HK-2 (cell line): Measurements from ENCODE around the gene YWHAH.
A peak's percentile ranks its signal among the peaks of the same experiment; 100 is the strongest.

Source experiments
- DNase-seq: peaks from one replicate; pipeline ENCODE4 v3.0.0-alpha.2; 2018; ENCODE audit not compliant: unreplicated experiment

Gene YWHAH

DNA sequence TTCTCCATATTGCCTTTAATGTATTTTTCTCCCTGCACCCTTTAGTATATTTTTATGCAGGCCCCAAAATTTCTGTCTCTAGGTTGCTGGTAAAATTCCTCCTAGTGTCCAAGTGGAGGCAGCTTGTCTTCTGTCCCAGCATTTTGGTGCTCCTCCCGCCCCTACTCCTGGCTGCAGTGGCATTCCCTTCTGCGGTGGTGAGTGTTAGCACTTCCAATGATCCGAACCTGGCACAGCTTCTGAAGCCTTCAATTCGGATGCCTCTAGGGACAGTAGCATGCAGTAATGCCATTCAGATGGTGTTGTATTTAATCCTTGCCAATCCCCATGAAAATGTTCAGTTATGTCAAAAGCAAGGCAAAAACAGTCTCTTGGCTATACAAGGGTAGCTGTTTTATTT is 5.9 kb downstream of the YWHAH start:
- no peak for DNase-seq

DNA sequence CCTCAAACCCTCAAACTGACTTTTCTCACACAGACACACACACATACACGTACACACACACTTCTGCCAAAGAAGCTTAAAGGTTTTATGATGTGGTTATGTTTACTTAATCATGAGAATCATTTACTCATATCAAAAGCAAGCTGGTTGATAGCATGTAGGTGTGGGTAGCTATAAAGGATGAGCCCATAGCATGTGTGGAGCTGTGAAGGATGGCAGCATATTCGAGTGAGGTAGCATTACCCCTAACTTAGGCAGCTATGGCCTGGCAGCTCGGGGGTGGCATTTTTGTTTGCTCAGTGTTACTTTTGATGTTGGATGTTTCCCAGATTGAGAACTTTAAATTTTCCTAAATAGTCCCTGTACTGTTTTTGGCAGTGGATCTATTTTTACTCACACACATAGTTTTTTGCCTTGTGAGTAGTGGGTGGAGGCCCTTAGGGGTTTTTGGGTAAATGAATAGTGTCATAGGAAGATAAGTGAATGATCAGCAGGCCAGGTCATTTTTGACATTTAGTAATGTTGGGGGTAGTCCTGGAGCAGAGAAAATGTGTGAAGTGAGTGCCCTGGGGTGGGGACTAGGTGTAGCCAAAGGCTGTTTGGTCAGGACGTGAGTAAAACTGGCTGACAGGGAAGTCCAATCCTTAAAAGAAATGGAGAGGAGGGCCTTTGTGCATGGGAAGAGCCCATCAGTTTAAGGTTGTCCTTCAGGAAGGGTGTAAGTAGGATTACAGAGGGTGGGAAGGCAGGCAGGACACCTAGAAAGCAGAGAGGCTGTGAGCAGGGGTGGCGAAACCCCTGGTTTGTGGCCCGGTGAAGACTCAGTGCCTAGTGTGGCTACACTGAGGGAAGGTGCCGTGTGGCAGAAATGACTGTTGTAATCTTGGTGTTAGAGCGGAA is 7.1 kb downstream of the YWHAH start:
- no peak for DNase-seq

DNA sequence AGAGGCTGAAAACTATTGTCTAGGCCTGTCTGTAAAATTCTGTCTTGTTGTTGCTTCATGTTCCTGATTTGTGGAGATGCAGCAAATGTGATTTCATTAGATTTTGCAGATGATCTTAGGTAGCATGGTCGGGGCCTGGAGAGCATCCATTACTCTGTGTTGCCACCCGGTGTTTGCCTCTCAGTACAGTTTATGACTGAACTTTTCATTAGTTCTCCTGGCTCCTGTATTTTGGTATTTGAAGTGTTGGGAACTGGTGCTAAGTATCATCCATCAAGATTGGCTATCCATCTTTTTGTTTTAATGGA is 7.7 kb downstream of the YWHAH start:
- no peak for DNase-seq

DNA sequence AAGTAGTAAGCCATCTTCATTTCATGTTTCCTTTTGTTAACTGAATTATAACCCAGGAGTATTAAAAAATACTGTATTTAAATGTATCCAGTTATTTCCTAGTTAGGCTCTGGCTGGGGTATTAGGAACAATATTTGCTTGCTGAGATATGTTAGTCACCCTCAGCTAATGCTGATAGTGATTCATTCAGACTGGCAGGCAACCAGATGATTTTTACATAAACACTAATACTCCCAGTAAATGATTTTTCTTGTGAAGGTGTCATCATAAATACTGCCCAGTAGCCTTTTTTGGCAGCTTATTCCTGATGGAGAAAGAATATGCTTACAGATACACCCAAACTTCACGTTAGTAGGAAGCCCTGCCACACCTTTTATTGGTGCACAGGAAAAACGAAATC is 8.1 kb downstream of the YWHAH start:
- DNase-seq, result no peak

DNA sequence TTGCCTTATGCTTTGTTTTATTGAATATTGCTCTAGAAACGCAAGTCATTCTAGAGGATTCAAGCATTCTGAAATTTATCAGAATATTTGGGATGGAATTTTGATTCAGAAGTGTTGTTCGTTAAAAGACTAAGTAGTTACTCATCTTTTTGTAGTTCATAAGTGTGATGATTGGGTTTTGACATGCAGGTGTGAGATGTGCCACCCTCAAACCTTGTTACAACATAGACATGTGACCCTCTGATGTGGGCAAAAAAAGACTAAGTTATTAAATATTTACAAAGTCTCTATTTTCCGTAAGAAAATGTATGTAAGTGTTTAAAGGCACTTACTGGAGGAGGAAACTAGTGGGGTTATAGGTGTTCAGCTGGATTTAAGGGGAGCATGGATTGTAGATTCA is 8.9 kb downstream of the YWHAH start:
- DNase-seq, result no peak

DNA sequence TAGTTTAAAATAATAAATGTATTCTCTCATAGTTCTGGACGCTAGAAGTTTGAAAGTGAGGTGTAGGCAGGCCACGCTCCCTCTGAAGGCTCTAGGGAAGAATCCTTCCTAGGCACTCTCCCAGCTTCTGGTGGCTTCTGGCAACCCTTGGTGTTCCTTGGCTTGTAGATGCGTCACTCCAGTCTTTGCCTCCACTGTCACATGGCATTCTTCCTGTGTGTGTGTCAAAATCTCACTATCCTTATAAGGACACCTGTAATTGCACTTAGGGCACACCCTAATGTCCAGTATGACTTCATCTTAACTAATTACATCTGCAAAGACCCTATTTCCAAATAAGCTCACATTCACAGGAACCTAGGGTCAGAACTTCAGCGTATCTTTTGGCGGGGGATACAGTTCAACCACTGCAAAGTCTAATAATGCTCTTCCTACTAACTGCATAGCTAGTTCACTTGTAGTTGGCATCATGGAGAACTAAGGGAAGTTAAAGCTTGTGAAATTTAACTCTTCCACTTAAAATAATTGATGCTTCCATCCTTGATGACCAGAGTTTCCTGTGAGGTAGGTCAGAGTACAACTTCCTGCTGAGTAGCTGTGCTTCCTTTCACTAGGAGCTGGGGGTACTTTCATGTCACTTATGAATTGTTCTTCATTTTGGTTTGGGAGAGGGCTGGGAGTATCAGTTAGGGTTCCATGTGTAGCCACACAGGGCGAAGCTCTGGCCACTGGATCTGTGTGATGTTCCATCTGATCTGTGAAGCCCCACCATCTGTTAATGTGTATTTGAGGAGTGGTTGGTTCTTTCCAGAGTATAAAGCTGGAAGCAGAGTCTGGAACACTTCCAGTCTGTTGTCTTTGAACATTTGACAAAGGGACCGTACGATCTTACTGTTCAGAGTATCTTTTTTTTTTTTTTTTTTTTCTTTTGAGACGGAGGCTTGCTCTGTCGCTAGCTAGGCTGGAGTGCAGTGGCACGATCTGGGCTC is 10.5 kb downstream of the YWHAH start:
- DNase-seq, result no peak

DNA sequence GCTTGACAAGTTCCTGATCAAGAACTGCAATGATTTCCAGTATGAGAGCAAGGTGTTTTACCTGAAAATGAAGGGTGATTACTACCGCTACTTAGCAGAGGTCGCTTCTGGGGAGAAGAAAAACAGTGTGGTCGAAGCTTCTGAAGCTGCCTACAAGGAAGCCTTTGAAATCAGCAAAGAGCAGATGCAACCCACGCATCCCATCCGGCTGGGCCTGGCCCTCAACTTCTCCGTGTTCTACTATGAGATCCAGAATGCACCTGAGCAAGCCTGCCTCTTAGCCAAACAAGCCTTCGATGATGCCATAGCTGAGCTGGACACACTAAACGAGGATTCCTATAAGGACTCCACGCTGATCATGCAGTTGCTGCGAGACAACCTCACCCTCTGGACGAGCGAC is 12.0 kb downstream of the YWHAH start:
- no peak for DNase-seq

DNA sequence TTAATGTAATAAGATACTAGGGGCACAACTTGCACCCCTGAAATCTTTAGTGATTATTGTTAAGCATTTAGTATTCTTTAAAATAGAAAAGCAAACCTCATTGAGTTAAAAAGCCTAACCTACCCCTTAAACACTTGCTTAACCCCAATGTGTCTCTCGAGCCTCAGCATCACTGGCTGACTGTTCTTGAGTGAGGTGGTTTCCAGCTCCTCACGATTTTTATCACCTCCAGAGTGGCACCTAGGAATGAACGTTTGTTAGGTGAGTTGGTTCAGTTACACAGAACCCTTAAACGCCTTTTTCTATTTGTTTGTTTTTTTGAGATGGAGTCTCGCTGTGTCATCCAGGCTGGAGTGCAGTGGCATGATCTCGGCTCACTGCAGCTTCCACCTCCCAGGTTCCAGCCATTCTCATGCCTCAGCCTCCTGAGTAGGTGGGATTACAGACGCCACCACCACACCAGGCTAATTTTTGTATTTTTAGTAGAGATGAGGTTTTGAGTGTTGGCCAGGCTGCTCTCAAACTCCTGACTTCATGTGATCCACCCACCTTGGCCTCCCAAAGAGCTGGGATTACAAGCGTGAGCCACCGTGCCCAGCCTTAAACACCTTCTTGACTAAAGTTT is 13.7 kb downstream of the YWHAH start:
- DNase-seq, result no peak

DNA sequence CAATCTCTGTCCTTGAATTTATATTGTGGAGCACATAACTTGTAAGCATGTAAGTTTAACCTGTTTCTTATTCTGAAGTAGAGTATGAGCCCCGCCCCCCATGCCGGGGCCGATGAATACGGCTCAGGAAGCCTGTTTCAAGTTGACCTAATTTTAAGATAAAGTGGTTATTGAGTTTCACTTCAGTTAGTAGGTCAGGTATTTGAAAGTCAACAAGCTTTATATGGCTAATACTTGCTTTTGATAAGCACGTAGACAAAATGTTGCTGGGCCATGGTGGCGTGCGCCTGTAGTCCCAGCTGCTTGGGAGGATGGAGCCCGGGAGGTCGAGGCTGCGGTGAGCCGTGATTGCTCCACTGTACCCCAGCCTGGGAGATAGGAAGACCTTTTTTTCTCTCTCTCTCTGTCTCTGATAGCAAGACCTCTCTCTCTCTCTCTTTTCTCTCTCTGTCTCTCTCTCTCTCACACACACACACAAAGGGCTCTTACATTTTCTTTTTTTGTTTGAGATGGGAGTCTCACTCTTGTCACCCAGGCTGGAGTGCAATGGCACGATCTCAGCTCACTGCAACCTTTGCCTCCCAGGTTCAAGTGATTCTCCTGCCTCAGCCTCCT is 14.4 kb downstream of the YWHAH start:
- no peak for DNase-seq

DNA sequence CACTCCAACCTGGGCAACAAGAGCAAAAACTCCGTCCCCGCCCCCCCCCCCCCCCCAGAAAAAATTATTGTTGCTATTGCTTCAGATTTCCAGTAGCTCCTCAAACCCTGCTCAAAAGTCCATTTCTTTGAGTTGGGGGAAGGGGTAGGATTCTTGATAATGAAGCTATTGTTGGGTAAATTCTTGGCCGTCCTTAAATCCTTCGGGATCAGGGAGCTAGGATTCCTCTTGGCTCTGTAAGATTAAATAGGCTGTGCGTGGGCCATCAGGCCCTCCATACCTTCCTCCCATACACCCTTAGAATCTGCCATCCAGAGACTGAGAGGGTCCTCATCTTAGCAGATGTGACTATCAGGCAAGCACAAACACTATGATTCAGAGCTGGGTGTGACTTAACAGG is 16.4 kb downstream of the YWHAH start:
- no peak for DNase-seq

DNA sequence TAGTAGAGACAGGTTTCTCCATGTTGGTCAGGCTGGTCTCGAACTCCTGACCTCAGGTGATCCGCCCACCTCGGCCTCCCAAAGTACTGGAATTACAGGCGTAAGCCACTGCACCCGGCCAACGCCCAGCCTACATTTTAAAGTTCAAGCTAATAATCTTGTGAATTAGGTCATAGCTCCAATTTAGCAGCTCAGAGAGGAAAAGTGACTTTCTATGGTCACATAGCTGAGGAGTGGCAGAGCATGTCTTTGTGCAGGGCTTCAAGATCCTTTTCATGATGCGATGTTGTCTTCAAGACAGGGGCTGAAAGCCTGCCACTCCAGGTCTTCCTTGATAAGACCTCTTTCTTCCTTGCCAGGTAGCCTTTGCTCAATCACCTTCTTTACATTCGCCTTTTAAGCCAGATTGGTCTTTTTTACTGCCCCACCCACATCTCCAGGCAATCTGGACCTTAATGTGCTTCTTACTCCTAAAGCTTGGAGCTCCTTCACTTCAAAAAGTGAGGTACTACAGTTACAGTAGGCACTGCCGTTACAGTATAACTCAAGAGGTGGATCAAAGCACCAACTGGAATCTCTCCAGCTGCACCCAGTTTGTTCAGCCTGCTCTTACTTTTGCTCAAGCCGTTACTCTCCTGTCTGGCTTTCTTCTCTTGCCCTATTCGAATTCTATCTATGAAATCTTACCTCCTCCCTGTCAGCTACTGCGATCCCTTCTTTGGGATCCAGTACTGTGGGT is 18.2 kb downstream of the YWHAH start:
- no peak for DNase-seq

DNA sequence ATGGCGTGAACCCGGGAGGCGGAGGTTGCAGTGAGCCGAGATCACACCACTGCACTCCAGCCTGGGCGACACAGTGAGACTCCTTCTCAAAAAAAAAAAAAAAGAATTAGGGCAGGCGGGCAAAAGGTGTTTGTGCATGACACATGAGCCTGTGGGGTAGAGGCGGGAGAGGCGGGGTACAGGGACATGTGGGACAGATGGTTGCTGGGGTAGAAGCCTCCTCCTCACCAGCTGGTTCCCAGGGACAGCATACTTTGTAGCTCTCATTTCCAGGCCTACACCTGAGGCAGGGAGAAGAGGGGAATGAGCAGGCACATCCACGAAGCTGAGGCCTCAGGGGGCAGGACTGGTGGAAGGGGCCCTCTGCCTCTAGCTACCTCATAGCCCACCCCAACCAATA is 23.7 kb downstream of the YWHAH start:
- no peak for DNase-seq

DNA sequence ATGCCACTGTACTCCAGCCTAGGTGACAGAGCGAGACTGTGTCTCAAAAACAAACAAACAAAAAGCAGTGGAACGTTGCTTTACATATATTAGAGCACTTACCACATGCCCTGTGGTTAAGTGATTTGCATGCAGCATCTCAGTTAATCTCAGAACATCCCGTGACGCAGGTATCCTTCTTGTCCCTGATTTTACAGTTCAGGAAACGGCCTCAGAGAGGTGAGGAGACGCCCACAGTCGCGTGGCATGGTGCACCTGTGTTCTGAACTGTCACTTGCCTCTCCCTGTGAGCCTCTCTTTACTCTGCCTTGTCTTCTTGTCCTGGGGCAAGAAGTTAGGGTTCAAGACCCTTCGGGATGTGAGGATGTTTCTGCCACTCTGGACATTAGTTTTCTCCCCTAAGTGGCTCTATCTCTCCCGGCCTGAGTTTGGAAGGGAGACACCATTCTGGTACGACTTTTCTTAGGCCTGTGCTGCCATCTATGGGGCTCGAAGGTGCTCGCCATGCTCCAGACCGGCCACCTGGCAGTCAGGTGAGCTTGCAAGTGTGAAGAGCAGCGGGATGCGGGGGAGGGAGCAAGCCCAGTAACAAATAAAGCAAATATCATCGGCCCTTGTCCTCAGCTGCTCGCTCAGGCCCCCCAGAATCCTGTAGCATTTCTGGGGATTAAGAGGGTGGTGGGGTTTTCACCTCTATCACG is 25.6 kb downstream of the YWHAH start:
- peak; percentile 64 for DNase-seq

DNA sequence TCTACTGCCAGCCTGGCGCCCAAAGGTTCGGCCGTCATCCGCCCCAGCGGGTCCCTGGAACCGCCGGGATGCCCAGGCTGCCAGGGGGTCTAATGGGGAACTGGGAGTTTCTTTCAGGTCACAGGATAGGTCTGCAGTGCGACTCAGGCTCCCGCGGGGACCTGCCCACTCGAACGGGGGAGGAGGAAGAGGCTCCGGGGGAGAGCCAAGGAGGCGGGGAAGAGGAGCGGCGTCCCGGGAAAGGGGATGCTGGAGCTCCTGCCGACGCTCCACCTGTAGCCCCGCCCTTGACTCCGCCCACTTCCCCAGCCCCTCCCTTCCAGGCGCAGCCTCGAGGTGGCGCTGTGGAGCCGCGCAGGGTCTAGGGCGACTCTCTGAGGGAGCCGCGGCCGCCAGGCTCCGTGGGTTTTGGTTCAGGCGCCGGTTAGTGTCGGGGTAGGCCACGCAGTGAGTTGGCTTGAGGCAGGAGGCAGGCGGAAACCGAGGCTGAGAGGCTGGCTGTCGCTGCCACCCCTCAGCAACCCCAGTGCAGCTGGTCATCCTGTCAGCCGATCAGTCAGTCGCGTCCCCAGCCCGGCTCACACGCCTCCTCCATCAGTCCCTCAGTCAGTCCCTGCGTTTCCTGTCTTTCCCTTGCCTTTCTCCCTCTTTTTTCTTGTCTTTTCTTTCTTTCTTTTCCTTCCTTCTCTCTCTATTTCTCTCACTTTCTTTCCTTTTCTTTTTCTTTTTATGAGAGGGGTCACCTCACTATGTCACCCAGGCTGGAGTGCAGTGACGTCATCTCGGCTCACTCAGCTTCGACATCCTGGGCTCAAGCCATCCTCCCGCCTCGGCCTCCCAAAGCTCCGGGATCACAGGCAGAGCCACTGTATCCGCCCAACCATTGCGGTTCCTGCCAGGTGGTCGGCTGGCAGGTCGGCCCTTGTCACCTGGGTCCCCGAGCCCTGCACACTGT is 26.4 kb downstream of the YWHAH start:
- peak; percentile 96 for DNase-seq

DNA sequence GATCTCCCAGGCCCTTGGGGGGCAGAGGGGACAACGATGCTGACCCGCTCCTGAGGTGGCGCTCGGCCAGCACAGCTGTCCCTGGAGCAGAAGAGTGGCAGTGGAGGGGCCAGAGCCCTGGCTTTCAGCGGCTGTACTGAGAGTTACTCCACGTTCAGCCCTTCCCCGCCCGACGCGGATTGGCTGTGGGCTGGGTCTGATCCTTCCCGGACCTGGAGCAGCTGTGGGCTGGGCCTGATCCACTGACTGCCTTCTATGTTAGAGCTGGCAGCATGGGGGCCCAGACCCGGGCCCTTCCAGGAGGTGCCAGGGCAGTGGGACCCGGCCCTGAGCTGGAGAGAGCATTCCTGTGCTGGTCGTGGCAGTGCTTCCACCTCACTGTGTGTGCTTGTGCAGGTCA is 27.8 kb downstream of the YWHAH start:
- no peak for DNase-seq

DNA sequence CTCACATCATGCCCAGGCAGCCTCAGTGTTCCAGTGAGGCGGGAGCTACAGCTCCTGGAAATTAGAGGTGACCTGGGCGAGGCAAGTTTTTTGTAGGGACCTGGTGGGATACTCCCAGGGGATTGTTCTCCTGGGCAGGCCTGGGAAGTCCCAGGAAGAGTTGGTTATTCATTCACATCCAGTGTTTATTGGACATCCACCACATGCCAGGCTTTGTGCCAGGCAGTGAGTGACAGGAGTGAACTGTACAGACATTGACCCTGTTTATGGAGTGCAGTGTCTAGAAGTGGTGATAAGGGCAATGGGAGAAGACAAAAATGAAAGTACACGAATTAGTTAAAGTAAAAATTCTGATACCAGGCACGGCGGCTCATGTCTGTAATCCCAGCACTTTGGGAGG is 29.4 kb downstream of the YWHAH start:
- DNase-seq, result no peak

DNA sequence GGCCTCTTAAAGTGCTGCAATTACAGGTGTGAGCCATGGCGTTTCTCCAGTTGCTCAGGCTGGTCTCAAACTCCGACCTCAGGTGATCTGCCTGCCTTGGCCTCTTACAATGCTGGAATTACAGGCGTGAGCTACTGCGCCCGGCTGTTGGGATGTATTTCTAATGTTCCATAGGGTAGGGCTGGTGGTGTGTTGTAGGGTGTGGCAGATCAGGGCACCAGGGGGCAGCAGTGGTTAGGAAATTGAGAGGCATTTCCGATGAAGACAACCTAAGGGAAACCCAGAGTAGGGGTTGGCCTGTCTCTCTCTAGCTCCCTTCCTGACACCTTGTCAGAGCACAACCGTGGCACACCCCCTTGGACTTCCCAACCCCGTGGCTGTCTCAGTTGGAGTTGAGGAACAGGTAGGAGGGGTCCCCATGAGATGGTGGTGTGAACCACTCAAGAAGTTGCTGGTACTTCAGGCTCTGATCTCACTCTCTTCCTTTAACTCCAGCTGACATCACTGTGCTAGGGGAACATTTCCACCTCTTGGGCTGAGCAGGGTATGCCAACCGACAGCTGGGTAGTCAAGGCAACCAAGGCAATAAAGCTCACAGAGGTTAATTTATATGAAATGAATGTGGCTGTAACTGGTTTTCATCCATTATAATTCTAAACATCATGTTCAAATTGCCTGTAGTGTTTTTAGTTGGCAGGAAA is 33.0 kb downstream of the YWHAH start:
- DNase-seq, result peak; percentile 76

DNA sequence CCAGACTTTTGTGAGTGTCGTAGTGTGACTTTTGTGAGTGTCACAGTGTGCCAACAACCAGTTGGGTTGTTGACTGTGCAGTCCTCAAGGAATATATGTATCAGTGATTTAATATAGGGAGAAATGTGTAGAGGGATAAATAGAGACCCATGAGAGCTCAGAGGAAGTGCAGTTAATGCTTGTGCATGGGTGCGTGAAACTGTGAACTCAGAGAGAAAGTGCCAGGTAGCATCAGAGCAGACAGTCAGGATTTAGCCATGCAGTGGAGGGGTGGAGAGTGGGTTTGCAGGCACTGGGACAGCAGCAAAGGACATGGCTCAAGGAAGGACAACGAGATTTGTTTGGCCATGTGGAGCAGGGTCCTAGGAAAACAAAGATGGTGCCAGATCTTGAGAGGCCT is 33.6 kb downstream of the YWHAH start:
- DNase-seq, result no peak

DNA sequence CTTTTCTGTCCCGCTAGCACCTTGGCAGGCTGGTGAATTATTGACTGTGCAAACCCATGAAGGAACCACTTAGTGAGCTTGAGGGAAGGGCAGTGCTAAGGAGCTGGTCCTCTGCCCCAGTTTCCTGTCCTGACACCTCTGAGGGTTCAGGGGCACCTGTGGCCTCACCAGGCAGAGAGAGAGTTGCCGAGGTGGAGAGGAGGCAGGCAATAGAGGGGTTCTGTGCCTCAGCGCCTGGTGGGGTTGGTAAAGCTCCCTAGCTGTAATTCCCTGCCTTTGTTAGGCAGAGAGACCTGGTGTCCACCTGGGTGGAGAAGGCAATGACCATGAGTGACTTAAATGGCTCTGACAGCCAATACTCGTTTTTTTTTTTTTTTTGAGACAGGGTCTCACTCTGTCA is 36.3 kb downstream of the YWHAH start:
- no peak for DNase-seq
